Keratinocyte (primary cell): ENCODE data around the gene IGFLR1. TPM values are rescaled to one million over a fixed set of nuclear protein-coding genes. Genes with fewer than 3 reads are reported as not detected.

Experiments
- DNase-seq: peaks from one replicate; pipeline ENCODE4 v3.0.0-alpha.2; 2011; ENCODE audit warnings: low read depth, missing footprints, low spot score
- FAIRE-seq: peaks from 2 replicates; lab custom pipeline; 2011; peaks lifted over from hg19 to GRCh38; lab: Jason Lieb, UNC
- H2AFZ ChIP-seq: 2 replicates; pipeline ENCODE4 v1.6.0; 2012; ENCODE audit warnings: low read length, control low read depth, inconsistent platforms; ENCODE audit not compliant: control insufficient read depth
- H3K27ac ChIP-seq: 2 replicates; pipeline ENCODE4 v1.5.1; 2011; ENCODE audit warnings: low read length; ENCODE audit not compliant: control insufficient read depth, insufficient read depth
- H3K27me3 ChIP-seq: 3 replicates; pipeline ENCODE4 v1.6.0; 2011; ENCODE audit warnings: low read length; ENCODE audit not compliant: control insufficient read depth, insufficient read depth; ENCODE audit errors: extremely low read depth
- H3K36me3 ChIP-seq, 2 experiments: 2 replicates in 1 of 2; 3 replicates in 1 of 2; pipeline ENCODE4 v1.5.1; 2011; ENCODE audit warnings: low read length in 2 of 2, mild to moderate bottlenecking in 1 of 2; ENCODE audit not compliant: control insufficient read depth in 2 of 2, insufficient read depth in 2 of 2; ENCODE audit errors: extremely low read depth in 1 of 2
- H3K4me1 ChIP-seq: 3 replicates; pipeline ENCODE4 v1.5.1; 2011; ENCODE audit warnings: low read length; ENCODE audit not compliant: control insufficient read depth, insufficient read depth; ENCODE audit errors: extremely low read depth
- H3K4me2 ChIP-seq: 3 replicates; pipeline ENCODE4 v1.6.0; 2011; ENCODE audit warnings: low read depth, low read length; ENCODE audit not compliant: control insufficient read depth, insufficient read depth; ENCODE audit errors: extremely low read depth
- H3K4me3 ChIP-seq, 3 experiments: fragments of 200-600 bp in 1 of 3; sonication (generic) in 1 of 3; 2 replicates in 2 of 3; 3 replicates in 1 of 3; pipeline ENCODE4 v1.5.1; 2011 to 2016; ENCODE audit warnings: low read length in 3 of 3, mild to moderate bottlenecking in 3 of 3, control low read depth in 2 of 3, inconsistent platforms in 1 of 3, low read depth in 1 of 3, mixed read lengths in 1 of 3, mixed run types in 1 of 3, moderate library complexity in 1 of 3; ENCODE audit not compliant: control insufficient read depth in 2 of 3, insufficient read depth in 2 of 3; ENCODE audit errors: extremely low read depth in 1 of 3
- H3K79me2 ChIP-seq: 2 replicates; pipeline ENCODE4 v1.6.0; 2012; ENCODE audit warnings: low read length; ENCODE audit not compliant: control insufficient read depth, insufficient read depth
- H3K9ac ChIP-seq: 3 replicates; pipeline ENCODE4 v1.6.0; 2011; ENCODE audit warnings: low read length; ENCODE audit not compliant: control insufficient read depth, insufficient read depth; ENCODE audit errors: extremely low read depth
- H3K9me1 ChIP-seq: 3 replicates; pipeline ENCODE4 v1.6.0; 2011; ENCODE audit warnings: low read length; ENCODE audit not compliant: control insufficient read depth, insufficient read depth; ENCODE audit errors: extremely low read depth
- H3K9me3 ChIP-seq: 2 replicates; pipeline ENCODE4 v1.5.1; 2012; ENCODE audit warnings: low read depth, low read length; ENCODE audit not compliant: control insufficient read depth
- H4K20me1 ChIP-seq: 3 replicates; pipeline ENCODE4 v1.6.0; 2011; ENCODE audit warnings: low read length; ENCODE audit not compliant: control insufficient read depth, insufficient read depth; ENCODE audit errors: extremely low read depth
- EZH2 ChIP-seq: IDR thresholded peaks from one replicate; pipeline ENCODE4 v1.6.1; 2012; ENCODE audit warnings: inconsistent platforms, mild to moderate bottlenecking, low read length, moderate library complexity
- dilution Hi-C: fragments of 300-500 bp; cut with MboI; formaldehyde crosslinking; loops from one replicate; pipeline ENCODE4 v1.7.0; 2020; ENCODE audit warnings: low sequenced_read_pairs; ENCODE audit not compliant: extremely low pct_ligation_motif_present
- polyA plus RNA-seq, 5 experiments: library from polyadenylated mRNA; depleted of rRNA in 3 of 5; stranded (reverse) in 3 of 5; stranded (forward) in 1 of 5; unstranded in 1 of 5; fragments of >200 nt; gene quantifications; 1 replicate in 1 of 5; 2 replicates in 3 of 5; 3 replicates in 1 of 5; pipeline versions ENCODE4 v1.2.1 to v1.2.3, GENCODE V29; 2011 to 2012; ENCODE audit warnings: missing spikeins in 2 of 5, low read depth in 1 of 5, low replicate concordance in 1 of 5
- TF ChIP-seq, protein P1 (sequence below), 3 experiments: IDR thresholded peaks in 1 of 3; conservative IDR thresholded peaks in 1 of 3; optimal IDR thresholded peaks in 1 of 3; 2 replicates in 2 of 3; 3 replicates in 1 of 3; pipeline versions ENCODE3 to v1.5.1; 2011; ENCODE audit warnings: low read length in 3 of 3, mild to moderate bottlenecking in 3 of 3, moderate library complexity in 2 of 3, control low read depth in 1 of 3, inconsistent platforms in 1 of 3; ENCODE audit not compliant: insufficient read depth in 2 of 3; ENCODE audit errors: extremely low read depth in 1 of 3

The IGFLR1 gene
- polyA plus RNA-seq, 1 donor (not counting 4 experiments of a cell fraction or from before 2014, with no cell fraction given) = 0.34 TPM

DNA sequence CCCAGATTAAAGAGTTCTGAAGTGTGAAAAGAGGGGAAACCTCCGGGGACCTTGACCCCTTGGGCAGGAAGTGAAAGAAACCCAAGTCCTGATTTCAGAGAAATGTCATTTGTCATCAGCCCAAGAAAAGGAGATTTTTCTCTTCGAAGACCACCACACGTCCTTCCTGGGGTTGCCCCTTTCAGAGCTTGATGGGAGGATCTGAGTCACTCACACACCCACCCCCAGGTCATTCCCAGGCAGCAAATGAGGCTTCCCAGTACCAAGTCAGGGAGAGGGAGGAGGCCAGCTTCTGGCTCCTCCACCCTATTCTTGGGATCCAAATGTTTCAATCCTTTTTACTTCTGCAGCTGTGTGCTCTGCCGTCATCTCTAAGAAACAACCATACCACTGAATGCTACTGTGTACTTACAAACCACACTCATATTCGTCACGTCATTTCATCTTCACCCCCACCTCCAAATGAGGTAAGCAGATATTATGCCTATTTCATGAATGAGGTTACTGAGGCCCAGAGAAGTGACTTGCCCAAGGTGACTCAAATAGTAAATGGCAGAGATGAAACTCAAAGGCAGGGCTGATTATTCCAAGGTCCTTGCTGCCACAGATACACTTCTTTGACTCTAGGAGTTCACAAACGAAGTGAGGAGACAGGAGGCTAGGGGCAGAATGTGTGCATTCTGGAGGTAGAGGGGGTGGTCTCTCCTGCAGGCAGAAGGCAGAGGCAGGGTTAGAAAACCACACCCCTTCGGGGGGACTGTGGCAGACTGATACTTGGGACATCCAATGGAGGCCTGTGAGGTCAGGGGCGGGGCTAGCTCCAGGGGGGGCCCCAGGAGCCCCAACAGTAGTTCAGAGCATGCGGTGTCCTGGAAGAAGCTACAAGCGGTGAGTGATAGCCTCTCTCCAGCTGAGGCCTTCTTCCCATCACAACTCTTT lies 29.4 kb downstream of the IGFLR1 start:
- dilution Hi-C loops = no loop called here
- Histone ChIP-seq H3K4me2 (no peak overlapping the region), H3K27ac (no peak overlapping the region), H4K20me1 (no peaks in the 10 kb centered on the region), H3K79me2 (no peaks in the 10 kb centered on the region), H3K4me1 (peaks cover 20% of the 10 kb centered on the region), H3K27me3 (no peaks in the 10 kb centered on the region), H3K36me3 (no peaks in the 10 kb centered on the region), H2AFZ (no peak overlapping the region), H3K9me1 (no peaks in the 10 kb centered on the region), H3K9ac (no peak overlapping the region), H3K9me3 (no peaks in the 10 kb centered on the region), H3K4me3 (no peak overlapping the region)
- no peak for TF ChIP-seq EZH2
- TF ChIP-seq, protein P1, sequence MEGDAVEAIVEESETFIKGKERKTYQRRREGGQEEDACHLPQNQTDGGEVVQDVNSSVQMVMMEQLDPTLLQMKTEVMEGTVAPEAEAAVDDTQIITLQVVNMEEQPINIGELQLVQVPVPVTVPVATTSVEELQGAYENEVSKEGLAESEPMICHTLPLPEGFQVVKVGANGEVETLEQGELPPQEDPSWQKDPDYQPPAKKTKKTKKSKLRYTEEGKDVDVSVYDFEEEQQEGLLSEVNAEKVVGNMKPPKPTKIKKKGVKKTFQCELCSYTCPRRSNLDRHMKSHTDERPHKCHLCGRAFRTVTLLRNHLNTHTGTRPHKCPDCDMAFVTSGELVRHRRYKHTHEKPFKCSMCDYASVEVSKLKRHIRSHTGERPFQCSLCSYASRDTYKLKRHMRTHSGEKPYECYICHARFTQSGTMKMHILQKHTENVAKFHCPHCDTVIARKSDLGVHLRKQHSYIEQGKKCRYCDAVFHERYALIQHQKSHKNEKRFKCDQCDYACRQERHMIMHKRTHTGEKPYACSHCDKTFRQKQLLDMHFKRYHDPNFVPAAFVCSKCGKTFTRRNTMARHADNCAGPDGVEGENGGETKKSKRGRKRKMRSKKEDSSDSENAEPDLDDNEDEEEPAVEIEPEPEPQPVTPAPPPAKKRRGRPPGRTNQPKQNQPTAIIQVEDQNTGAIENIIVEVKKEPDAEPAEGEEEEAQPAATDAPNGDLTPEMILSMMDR (optimal IDR thresholded peaks at IDR 0.05 in 1 of 3, IDR thresholded peaks at IDR 0.05 in 1 of 3, conservative IDR thresholded peaks at IDR 0.05 in 1 of 3; ENCODE audit: extremely low read depth in 1 of 3, insufficient read depth in 2 of 3, low read length in 3 of 3) = no peak
- DNase-seq (no peak), FAIRE-seq (no peak)

- H3K4me1 ChIP-seq = peaks cover 12% of the 10 kb centered on the region
- no peak overlapping the region for H2AFZ ChIP-seq
Measured at GRCh38 chr19:35710784-35711723, 31.2 kb downstream of the IGFLR1 start.

More at GRCh38 chr19:35710784-35711723, 31.2 kb downstream of the IGFLR1 start:
- H3K79me2 ChIP-seq = no peaks in the 10 kb centered on the region
- TF ChIP-seq EZH2 = no peak
- TF ChIP-seq, protein P1 (optimal IDR thresholded peaks at IDR 0.05 in 1 of 3, IDR thresholded peaks at IDR 0.05 in 1 of 3, conservative IDR thresholded peaks at IDR 0.05 in 1 of 3; ENCODE audit: extremely low read depth in 1 of 3, insufficient read depth in 2 of 3, low read length in 3 of 3) = no peak
- no peak overlapping the region for H3K27ac ChIP-seq
- no peak for FAIRE-seq
- H3K9ac ChIP-seq = no peak overlapping the region
- no peaks in the 10 kb centered on the region for H3K9me1 ChIP-seq
- dilution Hi-C loops = no loop called here
- no peaks in the 10 kb centered on the region for H4K20me1 ChIP-seq
- no peaks in the 10 kb centered on the region for H3K36me3 ChIP-seq
- no peak for DNase-seq
- H3K4me3 ChIP-seq = no peak overlapping the region
- no peaks in the 10 kb centered on the region for H3K9me3 ChIP-seq
- no peak overlapping the region for H3K4me2 ChIP-seq
- H3K27me3 ChIP-seq = no peaks in the 10 kb centered on the region
